GM21447 (cell line): ENCODE measurements around the gene TMEM94.

Experiments
- ATAC-seq: cut with Tn5 transposase; IDR thresholded peaks from one replicate; pipeline ENCODE4 v1.9.1; 2021; ENCODE audit not compliant: unreplicated experiment

TMEM94 gene

GRCh38 chr17:75524269-75524969, 68.0 kb downstream of the TMEM94 start:
- ATAC-seq = no peak

- ATAC-seq = peak; percentile 85
Measured at GRCh38 chr17:75524970-75525805, 68.8 kb downstream of the TMEM94 start, which contains the start of gene LLGL2. Gene LLGL2, plus strand, starts transcription at chr17:75525697. Its CDS starts 17,730 bp downstream, at chr17:75543427.

- ATAC-seq = no peak
Measured at GRCh38 chr17:75525806-75526554, 69.5 kb downstream of the TMEM94 start.

GRCh38 chr17:75526555-75527270, 70.3 kb downstream of the TMEM94 start:
- ATAC-seq = no peak

- no peak for ATAC-seq
Measured at GRCh38 chr17:75530837-75531720, 74.6 kb downstream of the TMEM94 start.

GRCh38 chr17:75531721-75532072, 75.3 kb downstream of the TMEM94 start:
- no peak for ATAC-seq

GRCh38 chr17:75535119-75535537, 78.7 kb downstream of the TMEM94 start:
- ATAC-seq = no peak

- ATAC-seq = no peak
Measured at GRCh38 chr17:75535871-75536270, 79.4 kb downstream of the TMEM94 start.

GRCh38 chr17:75536366-75536765, 79.9 kb downstream of the TMEM94 start:
- no peak for ATAC-seq

- ATAC-seq = no peak
Measured at GRCh38 chr17:75539967-75540729, 83.7 kb downstream of the TMEM94 start.

- ATAC-seq = no peak
Measured at GRCh38 chr17:75540923-75541503, 84.6 kb downstream of the TMEM94 start.

- no peak for ATAC-seq
Measured at GRCh38 chr17:75542229-75542628, 85.8 kb downstream of the TMEM94 start.

- no peak for ATAC-seq
Measured at GRCh38 chr17:75542728-75543336, 86.4 kb downstream of the TMEM94 start.

- ATAC-seq = no peak
Measured at GRCh38 chr17:75544250-75544649, 87.8 kb downstream of the TMEM94 start.

GRCh38 chr17:75546181-75546580, 89.7 kb downstream of the TMEM94 start:
- no peak for ATAC-seq

GRCh38 chr17:75547091-75547490, 90.7 kb downstream of the TMEM94 start:
- no peak for ATAC-seq

- ATAC-seq = no peak
Measured at GRCh38 chr17:75548813-75549212, 92.4 kb downstream of the TMEM94 start.
